Measurements from ENCODE around the gene CXCL10. TPM values are rescaled to one million over a fixed set of nuclear protein-coding genes. Genes with fewer than 3 reads are reported as not detected.

CXCL10 gene
- total RNA-seq = 1 to 10 TPM; 1.4 to 2.2 (median 2.1) TPM
- long read RNA-seq, donor 1, partial matches to known transcripts = 0 of 2 reads
- long read RNA-seq, donor 1, other reads (novel, unspliced or antisense) = 0 of 2 reads
- long read RNA-seq, donor 2, partial matches to known transcripts = 0 of 2 reads
- long read RNA-seq, donor 2, other reads (novel, unspliced or antisense) = 1 of 2 reads

DNA sequence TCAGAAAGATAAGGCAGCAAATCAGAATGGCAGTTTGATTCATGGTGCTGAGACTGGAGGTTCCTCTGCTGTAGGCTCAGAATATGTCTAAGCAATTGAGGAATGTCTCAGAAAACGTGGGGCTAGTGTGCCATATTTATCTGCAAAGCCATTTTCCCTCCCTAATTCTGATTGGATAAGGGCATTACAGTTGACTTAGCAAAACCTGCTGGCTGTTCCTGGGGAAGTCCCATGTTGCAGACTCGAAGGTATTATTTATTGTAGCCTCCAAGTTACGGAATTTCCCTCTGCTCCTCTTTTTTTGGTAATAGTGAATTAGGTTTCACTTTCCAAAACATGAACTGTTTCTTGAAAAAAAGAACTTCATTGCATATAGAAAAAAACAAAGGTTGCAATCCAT is at the start of gene CXCL10:
CXCL10 (minus strand) TSS at position 109 of the 400 bp plus-strand sequence; CDS start at position 43, 66 bp downstream.
- Histone ChIP-seq H3K36me3 (ENCODE audit: low read depth) (no peaks in the 10 kb centered on the region), H3K4me1 (ENCODE audit: low read depth) (peaks cover under 1% of the 10 kb centered on the region), H3K4me3 (no peak within 1 kb of the TSS), H3K9me3 (no peaks in the 10 kb centered on the region)
- no peak for DNase-seq
- intact Hi-C loops (cut with DNase I, micrococcal nuclease) = no loop called here
- TF ChIP-seq, protein P1, sequence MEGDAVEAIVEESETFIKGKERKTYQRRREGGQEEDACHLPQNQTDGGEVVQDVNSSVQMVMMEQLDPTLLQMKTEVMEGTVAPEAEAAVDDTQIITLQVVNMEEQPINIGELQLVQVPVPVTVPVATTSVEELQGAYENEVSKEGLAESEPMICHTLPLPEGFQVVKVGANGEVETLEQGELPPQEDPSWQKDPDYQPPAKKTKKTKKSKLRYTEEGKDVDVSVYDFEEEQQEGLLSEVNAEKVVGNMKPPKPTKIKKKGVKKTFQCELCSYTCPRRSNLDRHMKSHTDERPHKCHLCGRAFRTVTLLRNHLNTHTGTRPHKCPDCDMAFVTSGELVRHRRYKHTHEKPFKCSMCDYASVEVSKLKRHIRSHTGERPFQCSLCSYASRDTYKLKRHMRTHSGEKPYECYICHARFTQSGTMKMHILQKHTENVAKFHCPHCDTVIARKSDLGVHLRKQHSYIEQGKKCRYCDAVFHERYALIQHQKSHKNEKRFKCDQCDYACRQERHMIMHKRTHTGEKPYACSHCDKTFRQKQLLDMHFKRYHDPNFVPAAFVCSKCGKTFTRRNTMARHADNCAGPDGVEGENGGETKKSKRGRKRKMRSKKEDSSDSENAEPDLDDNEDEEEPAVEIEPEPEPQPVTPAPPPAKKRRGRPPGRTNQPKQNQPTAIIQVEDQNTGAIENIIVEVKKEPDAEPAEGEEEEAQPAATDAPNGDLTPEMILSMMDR (IDR thresholded peaks at IDR 0.05) = no peak
- ATAC-seq = no peak

DNA sequence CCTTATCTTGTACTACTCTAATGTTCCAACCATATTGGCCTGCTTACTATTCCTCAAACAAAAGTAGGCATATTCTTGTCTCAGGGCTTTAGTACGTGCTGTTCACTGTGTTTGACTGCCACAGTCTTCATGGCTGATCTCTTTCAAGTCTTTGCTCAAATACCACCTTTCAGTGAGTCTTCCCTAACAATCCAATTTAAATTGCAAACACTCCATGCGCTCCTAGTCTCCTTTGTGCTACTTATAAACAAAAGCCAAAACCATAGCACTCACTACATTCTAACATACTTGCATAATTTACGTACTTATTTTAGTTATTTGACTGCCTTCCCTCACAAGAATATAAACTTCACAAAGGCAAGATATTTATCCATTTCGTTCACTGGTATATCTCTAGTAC is 49.5 kb upstream of the CXCL10 start:
- intact Hi-C loops (cut with DNase I, micrococcal nuclease) = no loop called here
- ATAC-seq (no peak), DNase-seq (no peak)
- H3K4me3 ChIP-seq = no peak overlapping the region
- no peaks in the 10 kb centered on the region for H3K36me3 ChIP-seq (ENCODE audit: low read depth)
- H3K9me3 ChIP-seq = no peaks in the 10 kb centered on the region
- TF ChIP-seq, protein P1 (IDR thresholded peaks at IDR 0.05) = no peak
- no peaks in the 10 kb centered on the region for H3K4me1 ChIP-seq (ENCODE audit: low read depth)

DNA sequence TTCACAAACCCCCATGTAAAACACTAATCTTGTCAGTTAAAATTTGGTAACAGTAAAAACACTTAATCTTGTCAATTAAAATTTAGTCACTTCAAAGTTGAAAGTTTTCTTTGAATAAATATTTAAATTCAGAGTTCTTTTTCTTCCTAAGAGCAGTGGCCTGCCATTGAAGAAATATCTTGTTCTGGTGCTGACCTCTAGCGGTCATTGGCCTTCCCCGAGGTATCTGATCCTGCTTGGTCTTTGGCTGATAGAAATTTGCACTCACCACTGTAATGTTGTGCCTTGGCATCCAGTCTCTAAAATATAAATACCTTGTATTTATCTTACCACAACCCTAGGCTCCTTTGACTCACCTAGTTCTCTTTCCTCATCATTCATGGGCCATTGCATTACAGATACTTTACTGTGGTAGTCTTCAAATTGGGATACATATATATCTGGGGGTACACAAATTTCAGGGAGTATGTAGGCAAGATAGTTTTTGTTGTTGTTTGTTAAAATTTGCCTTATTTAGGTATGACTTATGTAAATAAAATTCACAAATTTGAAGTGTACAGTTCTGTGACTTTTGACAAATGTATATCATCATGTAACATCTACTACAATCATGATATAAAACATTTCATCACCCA is 44.5 kb upstream of the CXCL10 start:
- Histone ChIP-seq H3K4me3 (no peak overlapping the region), H3K36me3 (ENCODE audit: low read depth) (no peaks in the 10 kb centered on the region), H3K9me3 (no peaks in the 10 kb centered on the region), H3K4me1 (ENCODE audit: low read depth) (no peaks in the 10 kb centered on the region)
- TF ChIP-seq, protein P1 (IDR thresholded peaks at IDR 0.05) = peak; percentile 75
- DNase-seq (peak in 2 of 3 donors; percentile 70 to 95), ATAC-seq (peak; percentile 92)
- intact Hi-C loops (cut with DNase I, micrococcal nuclease) = loop anchor here (5.0 to 10.0 kb wide), 2 partner anchors 70 to 173 kb away; no protein-coding TSS in a partner anchor

DNA sequence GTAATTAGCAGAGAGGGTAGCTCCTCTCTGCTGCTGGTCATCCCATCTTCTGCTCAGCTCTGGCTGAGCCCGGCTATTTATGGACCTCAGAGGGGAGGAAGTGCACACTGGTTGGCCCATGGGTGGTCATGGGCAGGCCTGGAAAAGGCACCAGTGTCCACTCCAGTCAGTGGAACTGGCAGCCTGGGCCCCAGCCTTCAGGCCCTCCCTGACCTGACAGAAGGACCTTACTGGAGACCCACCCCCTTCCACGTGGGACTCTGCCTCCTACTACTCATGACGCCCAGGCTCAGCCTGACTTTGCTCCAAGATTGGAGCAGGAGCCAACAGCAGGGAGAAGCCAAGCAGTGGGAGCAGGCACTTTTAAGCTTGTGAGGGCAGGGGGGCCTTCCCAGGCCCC is 43.2 kb upstream of the CXCL10 start:
- Histone ChIP-seq H3K4me3 (no peak overlapping the region), H3K9me3 (no peaks in the 10 kb centered on the region), H3K36me3 (ENCODE audit: low read depth) (no peaks in the 10 kb centered on the region), H3K4me1 (ENCODE audit: low read depth) (no peaks in the 10 kb centered on the region)
- DNase-seq = no peak
- TF ChIP-seq, protein P1 (IDR thresholded peaks at IDR 0.05) = no peak
- ATAC-seq = no peak
- intact Hi-C loops (cut with DNase I, micrococcal nuclease) = loop anchor here (5.0 to 10.0 kb wide), 2 partner anchors 69 to 172 kb away; no protein-coding TSS in a partner anchor

DNA sequence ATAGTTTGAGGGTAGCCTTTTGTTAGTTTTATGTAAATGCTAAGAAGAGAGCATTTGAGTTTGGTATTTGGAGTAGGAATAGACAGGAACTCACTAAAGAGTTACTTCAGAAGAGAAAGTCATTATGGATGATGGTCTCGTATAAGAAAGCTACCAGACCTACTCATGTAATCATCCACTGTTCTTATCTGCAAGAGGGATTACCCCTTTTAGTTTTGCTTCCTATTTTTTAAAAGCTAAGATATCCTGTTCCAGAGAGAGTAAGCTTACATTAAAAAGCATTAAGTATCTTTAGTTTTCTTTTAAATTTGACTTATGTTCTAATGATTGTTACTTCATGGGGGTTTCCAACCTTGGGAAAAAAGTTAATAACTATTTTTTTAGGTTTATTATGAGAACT is 38.7 kb upstream of the CXCL10 start:
- TF ChIP-seq, protein P1 (IDR thresholded peaks at IDR 0.05) = no peak
- Histone ChIP-seq H3K4me1 (ENCODE audit: low read depth) (no peaks in the 10 kb centered on the region), H3K36me3 (ENCODE audit: low read depth) (no peaks in the 10 kb centered on the region), H3K4me3 (no peak overlapping the region), H3K9me3 (no peaks in the 10 kb centered on the region)
- intact Hi-C loops (cut with DNase I, micrococcal nuclease) = loop anchor here in 1 of 2 donors (10.0 kb wide), 1 partner anchor 167 kb away; no protein-coding TSS in a partner anchor
- DNase-seq (no peak), ATAC-seq (no peak)
